Thyroid gland (tissue), 4 donors: Measurements from ENCODE around the gene NAALADL2.

Experiments
- CTCF ChIP-seq, 6 experiments: fragments of 200-600 bp in 3 of 6; fragments of 450-650 bp in 3 of 6; sonication (generic) in 3 of 6; IDR thresholded peaks; one replicate each; pipeline ENCODE4 v1.5.1; 2016 to 2019; ENCODE audit warnings: antibody characterized with exemption in 6 of 6, mild to moderate bottlenecking in 2 of 6, inconsistent platforms in 1 of 6, moderate library complexity in 1 of 6
- POLR2A ChIP-seq, 2 donors: fragments of 450-650 bp; IDR thresholded peaks; one replicate each; pipeline ENCODE4 v1.6.1; 2017; ENCODE audit warnings: antibody characterized with exemption in 2 of 2, mild to moderate bottlenecking in 2 of 2, moderate library complexity in 1 of 2

GRCh38 chr3:175357758-175358157 is 498.6 kb downstream of the NAALADL2 start:
- no peak for TF ChIP-seq POLR2A (IDR thresholded peaks at IDR 0.05)
- TF ChIP-seq CTCF (IDR thresholded peaks at IDR 0.05), result no peak
